Measurements from ENCODE around the gene COQ6.

- TF ChIP-seq POLR2A (IDR thresholded peaks at IDR 0.05) (no peak), CTCF (IDR thresholded peaks at IDR 0.05) (no peak)
These were observed 36.8 kb upstream of the COQ6 start for GRCh38 chr14:73913256-73913655.

Measured in Peyer's patch (tissue), 4 donors.